Esophagus squamous epithelium (tissue), 4 donors: ENCODE measurements around the gene HLX.

Source experiments
- CTCF ChIP-seq, 6 experiments: fragments of 450-650 bp in 4 of 6; fragments of 200-600 bp in 2 of 6; sonication (generic) in 2 of 6; IDR thresholded peaks; one replicate each; pipeline ENCODE4 v1.5.1; 2016 to 2019; ENCODE audit warnings: antibody characterized with exemption in 6 of 6, mild to moderate bottlenecking in 4 of 6, moderate library complexity in 4 of 6
- POLR2A ChIP-seq, 4 donors: fragments of 450-650 bp; IDR thresholded peaks; one replicate each; pipeline ENCODE4 v1.6.1; 2017; ENCODE audit warnings: antibody characterized with exemption in 4 of 4, mild to moderate bottlenecking in 4 of 4, moderate library complexity in 3 of 4

- TF ChIP-seq POLR2A (IDR thresholded peaks at IDR 0.05) = no peak
- no peak for TF ChIP-seq CTCF (IDR thresholded peaks at IDR 0.05)
Measured at GRCh38 chr1:220925707-220926106, 46.5 kb downstream of the HLX start.
